ENCODE measurements around the gene ADAM22. TPM values are rescaled to one million over a fixed set of nuclear protein-coding genes. Genes with fewer than 3 reads are reported as not detected.

The ADAM22 gene
- total RNA-seq, 1 experiment from 2014 or later, result 10.0 TPM

DNA sequence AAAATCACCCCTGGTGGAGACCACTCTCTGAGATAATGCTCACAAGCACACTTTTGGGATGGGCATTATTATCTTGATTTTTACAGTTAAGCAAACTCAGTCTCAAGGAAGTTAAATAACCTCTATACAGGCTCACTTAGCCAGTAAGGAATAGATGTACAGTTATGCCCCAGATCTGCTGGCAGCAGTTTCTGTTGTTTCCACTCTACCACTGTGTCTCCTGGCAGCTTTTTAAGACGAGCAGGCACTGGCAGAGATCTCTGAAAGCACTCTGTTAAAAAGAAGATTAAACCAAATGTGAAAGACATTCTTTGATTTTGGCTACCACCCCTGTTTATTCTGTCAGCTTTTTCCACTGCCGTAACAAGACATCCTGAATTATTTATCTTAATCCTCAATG, 212.6 kb downstream of the ADAM22 start (continued):
- TF ChIP-seq, protein P1, sequence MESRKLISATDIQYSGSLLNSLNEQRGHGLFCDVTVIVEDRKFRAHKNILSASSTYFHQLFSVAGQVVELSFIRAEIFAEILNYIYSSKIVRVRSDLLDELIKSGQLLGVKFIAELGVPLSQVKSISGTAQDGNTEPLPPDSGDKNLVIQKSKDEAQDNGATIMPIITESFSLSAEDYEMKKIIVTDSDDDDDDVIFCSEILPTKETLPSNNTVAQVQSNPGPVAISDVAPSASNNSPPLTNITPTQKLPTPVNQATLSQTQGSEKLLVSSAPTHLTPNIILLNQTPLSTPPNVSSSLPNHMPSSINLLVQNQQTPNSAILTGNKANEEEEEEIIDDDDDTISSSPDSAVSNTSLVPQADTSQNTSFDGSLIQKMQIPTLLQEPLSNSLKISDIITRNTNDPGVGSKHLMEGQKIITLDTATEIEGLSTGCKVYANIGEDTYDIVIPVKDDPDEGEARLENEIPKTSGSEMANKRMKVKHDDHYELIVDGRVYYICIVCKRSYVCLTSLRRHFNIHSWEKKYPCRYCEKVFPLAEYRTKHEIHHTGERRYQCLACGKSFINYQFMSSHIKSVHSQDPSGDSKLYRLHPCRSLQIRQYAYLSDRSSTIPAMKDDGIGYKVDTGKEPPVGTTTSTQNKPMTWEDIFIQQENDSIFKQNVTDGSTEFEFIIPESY (IDR thresholded peaks at IDR 0.05; ENCODE audit: extremely low read depth, insufficient replicate concordance, low read length), result no peak
- TF ChIP-seq TCF7L2 (IDR thresholded peaks at IDR 0.05; ENCODE audit: borderline replicate concordance, extremely low read depth, insufficient read depth, insufficient read length), result no peak

GRCh38 chr7:88147341-88147740, 213.3 kb downstream of the ADAM22 start:
- Histone ChIP-seq H4K20me1 (ENCODE audit: insufficient read depth) (no peaks in the 10 kb centered on the region), H3K9ac (ENCODE audit: low read length) (no peak overlapping the region), H3K9me2 (ENCODE audit: insufficient read depth) (no peaks in the 10 kb centered on the region), H3K9me3 (ENCODE audit: control insufficient read depth in 1 of 2, insufficient read depth in 1 of 2, low read depth in 1 of 2, low read length in 2 of 2) (no peaks in the 10 kb centered on the region), H3K79me2 (ENCODE audit: insufficient read depth, low read length) (no peaks in the 10 kb centered on the region), H2AFZ (ENCODE audit: low read depth, low read length, poor library complexity, severe bottlenecking) (no peak overlapping the region), H3K4me3 (replicated peaks in 1 of 2; ENCODE audit: low read depth in 1 of 2, low read length in 2 of 2) (no peak overlapping the region), H3K4me1 (ENCODE audit: control insufficient read depth in 1 of 2, insufficient read depth in 2 of 2, low read length in 2 of 2) (no peaks in the 10 kb centered on the region), H3K27ac (ENCODE audit: low read depth, low read length) (no peak overlapping the region), H3K27me3 (ENCODE audit: insufficient read depth, low read length) (no peaks in the 10 kb centered on the region), H3K36me3 (ENCODE audit: control insufficient read depth in 1 of 2, insufficient read depth in 2 of 2, low read length in 2 of 2) (no peaks in the 10 kb centered on the region), H3K4me2 (ENCODE audit: low read length) (no peak overlapping the region)
- no TSS peak for BruUV-seq (replicated peaks)
- ChIA-PET CTCF (no interaction called here), POLR2A (no interaction called here), RAD21 (ENCODE audit: low non-redundant PET in 1 of 2, low total read pairs in 2 of 2, uncharacterized antibody in 2 of 2, unreplicated experiment in 2 of 2) (no interaction called here)
- ATAC-seq, result no peak
- DNase-seq (ENCODE audit: low read depth, low spot score), result no peak
- intact Hi-C loops (cut with micrococcal nuclease), result no loop called here
- TF ChIP-seq TCF7L2 (IDR thresholded peaks at IDR 0.05; ENCODE audit: borderline replicate concordance, extremely low read depth, insufficient read depth, insufficient read length), result no peak
- TF ChIP-seq MAX (IDR thresholded peaks at IDR 0.05), result no peak
- TF ChIP-seq, protein P1 (IDR thresholded peaks at IDR 0.05; ENCODE audit: extremely low read depth, insufficient replicate concordance, low read length), result no peak
- no peak for TF ChIP-seq EZH2phosphoT487 (IDR thresholded peaks at IDR 0.05; ENCODE audit: borderline replicate concordance)
- no peak for TF ChIP-seq RAD21 (IDR thresholded peaks at IDR 0.05; ENCODE audit: low read depth)
- no peak for TF ChIP-seq ZNF274 (IDR thresholded peaks at IDR 0.05; ENCODE audit: low read depth, low read length)
- no peak for TF ChIP-seq EZH2 (IDR thresholded peaks at IDR 0.05)
- TF ChIP-seq SP1 (IDR thresholded peaks at IDR 0.05; ENCODE audit: low read depth), result no peak
- TF ChIP-seq EGR1 (IDR thresholded peaks at IDR 0.05; ENCODE audit: low read depth), result no peak
- no peak for TF ChIP-seq CTCF (IDR thresholded peaks at IDR 0.05 in 2 of 3, conservative IDR thresholded peaks at IDR 0.05 in 1 of 3; ENCODE audit: borderline replicate concordance in 1 of 3, insufficient read depth in 1 of 3, low read depth in 2 of 3, low read length in 2 of 3)
- no peak for TF ChIP-seq YY1 (IDR thresholded peaks at IDR 0.05; ENCODE audit: extremely low read depth, insufficient replicate concordance, low read depth, low read length)
- no peak for TF ChIP-seq FOSL1 (IDR thresholded peaks at IDR 0.05; ENCODE audit: low read depth)
- no peak for TF ChIP-seq ZFX (IDR thresholded peaks at IDR 0.05)
- no peak for TF ChIP-seq SRF (IDR thresholded peaks at IDR 0.05; ENCODE audit: low read depth)
- no peak for TF ChIP-seq POLR2AphosphoS5 (IDR thresholded peaks at IDR 0.05; ENCODE audit: low read depth, low read length)
- TF ChIP-seq POLR2A (IDR thresholded peaks at IDR 0.05; ENCODE audit: borderline replicate concordance, extremely low read depth, insufficient read depth, insufficient read length), result no peak
